A549 (cell line): ENCODE measurements around the gene RAB3IP. TPM values are rescaled to one million over a fixed set of nuclear protein-coding genes. Genes with fewer than 3 reads are reported as not detected.
"Not testable (repeated sequence)": the region's sequence is repeated elsewhere in the genome, so short reads cannot be mapped to it uniquely, and the experiment has no call there.

Experiments used
- ATAC-seq, 2 experiments: fragments of 200-7000 bp in 1 of 2; fragments of >200 bp in 1 of 2; cut with Nextera tagmentation in 1 of 2; cut with Tn5 transposase in 1 of 2; 3 replicates each; pipeline versions ENCODE4 v1.8.0 to v1.9.1; 2018 to 2020; ENCODE audit warnings: mild to moderate bottlenecking in 1 of 2, moderate library complexity in 1 of 2
- CTCF ChIA-PET: fragments of 300-600 bp; sonication (Branson Sonifier 250); formaldehyde crosslinking; extraction: SDS; loops from one replicate; lab custom pipeline; 2021; ENCODE audit warnings: antibody characterized with exemption, inconsistent platforms; lab: Yijun Ruan, JAX
- POLR2A ChIA-PET: fragments of 350-600 bp; formaldehyde crosslinking; extraction: SDS; loops from one replicate; lab custom pipeline; 2021; ENCODE audit warnings: antibody characterized with exemption, inconsistent platforms; lab: Yijun Ruan, JAX
- DNase-seq, 2 experiments: peaks; one replicate each; pipeline versions ENCODE4 v3.0.0 to v3.0.0-alpha.2; 2011 to 2016; ENCODE audit warnings: low read depth in 1 of 2, low spot score in 1 of 2
- FAIRE-seq: peaks from 2 replicates; lab custom pipeline; 2011; peaks lifted over from hg19 to GRCh38; lab: Jason Lieb, UNC
- H3K27ac ChIP-seq, 2 experiments: fragments of >200 bp; sonication (Bioruptor Twin); formaldehyde crosslinking; 3 replicates each; pipeline ENCODE4 v1.5.1; 2016 to 2017
- H3K4me1 ChIP-seq: fragments of >200 bp; sonication (Bioruptor Twin); formaldehyde crosslinking; 3 replicates; pipeline ENCODE4 v1.6.1; 2016
- H3K4me2 ChIP-seq: fragments of >200 bp; sonication (Bioruptor Twin); formaldehyde crosslinking; 3 replicates; pipeline ENCODE4 v1.6.1; 2016
- H3K4me3 ChIP-seq: fragments of >200 bp; sonication (Bioruptor Twin); formaldehyde crosslinking; 3 replicates; pipeline ENCODE4 v1.5.1; 2016
- H3K9me3 ChIP-seq: fragments of >200 bp; sonication (Bioruptor Twin); formaldehyde crosslinking; 3 replicates; pipeline ENCODE4 v1.6.1; 2016
- CEBPB ChIP-seq, 2 experiments: fragments of >200 bp in 1 of 2; sonication (Bioruptor Twin) in 1 of 2; formaldehyde crosslinking in 1 of 2; IDR thresholded peaks; 2 replicates each; pipeline ENCODE4 v1.6.1; 2012 to 2016
- CHD4 ChIP-seq: fragments of 200-600 bp; sonication (generic); IDR thresholded peaks from 2 replicates; pipeline ENCODE4 v1.6.1; 2016; ENCODE audit warnings: antibody characterized with exemption, mild to moderate bottlenecking, borderline replicate concordance
- CTCF ChIP-seq: fragments of >200 bp; sonication (Bioruptor Twin); formaldehyde crosslinking; IDR thresholded peaks from 3 replicates; pipeline ENCODE4 v1.5.1; 2016
- EHMT2 ChIP-seq: fragments of 200-600 bp; sonication (generic); IDR thresholded peaks from 2 replicates; pipeline ENCODE4 v1.6.1; 2016; ENCODE audit warnings: antibody characterized with exemption, low read depth, mild to moderate bottlenecking, moderate library complexity
- ELK1 ChIP-seq: fragments of 150-350 bp; IDR thresholded peaks from 2 replicates; pipeline ENCODE4 v1.6.1; 2014; ENCODE audit warnings: low read depth, mild to moderate bottlenecking, low read length
- EP300 ChIP-seq, 2 experiments: fragments of >200 bp; sonication (Bioruptor Twin); formaldehyde crosslinking; IDR thresholded peaks; 2 replicates in 1 of 2; 3 replicates in 1 of 2; pipeline ENCODE4 v1.6.1; 2016 to 2017
- FOSL2 ChIP-seq, 2 experiments: fragments of 450-650 bp in 1 of 2; fragments of >200 bp in 1 of 2; sonication (Bioruptor Twin) in 1 of 2; formaldehyde crosslinking; IDR thresholded peaks; 2 replicates each; pipeline versions ENCODE4 v1.5.0 to v1.6.1; 2016 to 2020; ENCODE audit warnings: mild to moderate bottlenecking in 1 of 2, moderate library complexity in 1 of 2
- FOXS1 ChIP-seq: fragments of 250-450 bp; sonication (Bioruptor Pico); IDR thresholded peaks from 2 replicates; pipeline ENCODE4 v1.5.0; 2020; ENCODE audit warnings: mild to moderate bottlenecking, moderate library complexity
- HES2 ChIP-seq: fragments of >200 bp; sonication (Bioruptor Twin); formaldehyde crosslinking; IDR thresholded peaks from 2 replicates; pipeline ENCODE4 v1.6.1; 2016
- HEYL ChIP-seq: fragments of 250-450 bp; sonication (Bioruptor Pico); IDR thresholded peaks from 2 replicates; pipeline ENCODE4 v1.8.0; 2021; ENCODE audit warnings: mild to moderate bottlenecking, moderate library complexity
- HOXB13 ChIP-seq: fragments of 250-450 bp; sonication (Bioruptor Pico); IDR thresholded peaks from 2 replicates; pipeline ENCODE4 v1.5.0; 2020; ENCODE audit warnings: low read depth, mild to moderate bottlenecking, moderate library complexity
- MAFK ChIP-seq: fragments of 450-650 bp; IDR thresholded peaks from 2 replicates; pipeline ENCODE4 v1.6.1; 2014; ENCODE audit not compliant: partially characterized antibody
- MAX ChIP-seq: IDR thresholded peaks from 2 replicates; pipeline ENCODE4 v1.6.1; 2012
- POLR2A ChIP-seq: IDR thresholded peaks from 2 replicates; pipeline ENCODE4 v1.6.1; 2012; ENCODE audit warnings: mild to moderate bottlenecking, low read length
- TP53 ChIP-seq: fragments of 250-450 bp; sonication (Bioruptor Pico); IDR thresholded peaks from 2 replicates; pipeline ENCODE4 v1.5.0; 2021; ENCODE audit warnings: mild to moderate bottlenecking, moderate library complexity
- USF2 ChIP-seq: fragments of 450-650 bp; IDR thresholded peaks from 2 replicates; pipeline ENCODE4 v1.6.1; 2014; ENCODE audit warnings: antibody characterized with exemption
- ZC3H11A ChIP-seq: fragments of 450-650 bp; IDR thresholded peaks from 2 replicates; pipeline ENCODE4 v1.6.1; 2014; ENCODE audit warnings: antibody characterized with exemption, mild to moderate bottlenecking
- WGBS: methylation state at CpG from one replicate; pipeline ENCODE4 v1.1.6; 2017; ENCODE audit errors: missing lambda C conversion rate; 5-methylcytosine and 5-hydroxymethylcytosine counted together
- polyA plus RNA-seq, 4 experiments: library from polyadenylated mRNA; depleted of rRNA in 3 of 4; stranded (reverse); fragments of >200 nt; fragmentation: RNase III in 1 of 4; extraction: RNeasy Plus Mini Kit Qiagen cat#74134 plus additional on column Dnase treatment in 1 of 4; gene quantifications; 2 replicates in 3 of 4; 3 replicates in 1 of 4; pipeline ENCODE4 v1.2.3, GENCODE V29; 2011 to 2017

Gene RAB3IP
- polyA plus RNA-seq, 2 of the 4 experiments (the other 2 are of a cell fraction): 12.1 to 46.4 TPM

- POLR2A ChIA-PET: no interaction called here
- FAIRE-seq: no peak
Observed at GRCh38 chr12:69851976-69852375, 113.3 kb downstream of the RAB3IP start.

GRCh38 chr12:69853176-69853961, 114.7 kb downstream of the RAB3IP start:
- H3K4me1 ChIP-seq, CTCF ChIA-PET: not testable (repeated sequence)

More at GRCh38 chr12:69851976-69852375, 113.3 kb downstream of the RAB3IP start:
- no peak for DNase-seq
- 54% methylated on average over 2 of the region's 2 CpGs for WGBS
- Histone ChIP-seq H3K27ac (no peak overlapping the region), H3K4me2 (no peak overlapping the region), H3K4me3 (no peak overlapping the region), H3K4me1 (no peaks in the 10 kb centered on the region), H3K9me3 (no peaks in the 10 kb centered on the region)
- no peak for ATAC-seq
- TF ChIP-seq TP53 (CRISPR knock-in tag) (no peak), MAX (no peak), EP300 (IDR thresholded peaks at IDR 0.05) (no peak), ZC3H11A (no peak), CTCF (no peak), POLR2A (no peak), ELK1 (no peak), MAFK (no peak), FOSL2 (IDR thresholded peaks at IDR 0.05) (no peak), FOSL2 (CRISPR knock-in tag; IDR thresholded peaks at IDR 0.05) (no peak), CHD4 (no peak)
- CTCF ChIA-PET: interaction anchor here (1.0 kb wide), 1 partner anchor 49 kb away, joined by 4 read pairs; no protein-coding TSS in a partner anchor

GRCh38 chr12:69866698-69867097, 128.0 kb downstream of the RAB3IP start:
- no peak for ATAC-seq
- 22% methylated on average over 4 of the region's 4 CpGs for WGBS
- ChIA-PET POLR2A (no interaction called here), CTCF (interaction anchor here (3.7 kb wide), 1 partner anchor 12 kb away, joined by 23 read pairs; no protein-coding TSS in a partner anchor)
- no peak for FAIRE-seq
- H3K4me2 ChIP-seq: no peak overlapping the region
- no peak overlapping the region for H3K27ac ChIP-seq
- H3K9me3 ChIP-seq: no peaks in the 10 kb centered on the region
- no peaks in the 10 kb centered on the region for H3K4me1 ChIP-seq
- DNase-seq: no peak
- TF ChIP-seq EHMT2 (no peak), POLR2A (no peak), HEYL (no peak), TP53 (CRISPR knock-in tag) (no peak), FOXS1 (CRISPR knock-in tag) (no peak), HOXB13 (CRISPR knock-in tag) (no peak), CEBPB (IDR thresholded peaks at IDR 0.05) (no peak), USF2 (no peak), HES2 (no peak)
- H3K4me3 ChIP-seq: no peak overlapping the region

More at GRCh38 chr12:69853176-69853961, 114.7 kb downstream of the RAB3IP start:
- H3K27ac ChIP-seq, POLR2A ChIA-PET, FAIRE-seq, H3K4me3 ChIP-seq, H3K4me2 ChIP-seq, H3K9me3 ChIP-seq, DNase-seq, ATAC-seq: not testable (repeated sequence)
- WGBS: 87% methylated on average over 33 of the region's 61 CpGs
